Measurements from ENCODE around the gene ZMYND8.
"Not testable (repeated sequence)": the region's sequence is repeated elsewhere in the genome, so short reads cannot be mapped to it uniquely, and the experiment has no call there.

Gene ZMYND8

DNA sequence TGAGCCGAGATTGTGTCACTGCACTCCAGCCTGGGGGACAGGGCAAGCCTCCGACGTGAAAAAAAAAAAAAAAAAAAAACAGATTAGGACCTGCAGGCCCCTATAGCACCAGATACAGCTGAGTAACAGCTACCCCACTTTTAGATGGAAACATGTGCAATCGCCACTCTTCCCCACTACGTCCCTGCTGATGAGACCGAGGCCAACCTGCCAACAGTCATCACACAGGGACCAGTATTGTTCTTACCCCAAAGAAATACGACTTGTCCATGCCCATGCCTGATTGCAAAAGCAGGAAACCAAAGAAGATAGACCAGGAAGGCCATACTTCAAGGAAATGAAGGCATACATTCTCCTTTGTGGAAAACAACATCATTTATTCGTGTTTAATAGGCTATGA, 45.8 kb downstream of the ZMYND8 start:
- DNase-seq (ENCODE audit: low spot score): no peak

DNA sequence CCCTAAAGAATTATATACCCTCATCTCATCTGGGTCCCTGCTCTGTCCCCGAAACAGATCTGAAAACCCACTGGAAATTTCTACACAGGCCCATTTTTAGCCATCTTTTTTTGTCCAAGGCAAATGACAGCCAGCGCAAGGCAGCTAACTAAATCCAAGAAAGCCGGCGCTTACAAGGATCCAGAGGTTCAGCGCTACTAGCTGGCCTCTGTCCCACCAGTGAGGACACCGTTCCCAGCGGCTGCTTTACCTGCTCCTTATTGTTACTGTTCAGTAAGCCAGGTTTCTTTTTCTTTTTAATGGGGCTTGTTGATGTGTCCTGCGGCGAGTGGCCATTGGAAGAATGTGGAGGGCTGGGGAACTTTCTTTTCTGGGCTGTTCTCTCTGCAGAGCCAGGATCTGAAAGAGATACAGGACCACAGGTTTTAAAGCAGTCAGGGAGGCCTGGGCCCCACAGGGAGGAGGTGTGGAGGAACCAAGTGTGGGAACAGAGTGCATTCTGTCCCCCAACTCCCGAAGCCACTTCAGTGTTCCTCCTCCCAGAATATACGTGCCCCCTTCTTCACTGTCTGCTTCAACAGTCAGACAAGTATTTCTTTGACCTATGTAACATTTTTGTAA, 46.6 kb downstream of the ZMYND8 start:
- no peak for DNase-seq (ENCODE audit: low spot score)

DNA sequence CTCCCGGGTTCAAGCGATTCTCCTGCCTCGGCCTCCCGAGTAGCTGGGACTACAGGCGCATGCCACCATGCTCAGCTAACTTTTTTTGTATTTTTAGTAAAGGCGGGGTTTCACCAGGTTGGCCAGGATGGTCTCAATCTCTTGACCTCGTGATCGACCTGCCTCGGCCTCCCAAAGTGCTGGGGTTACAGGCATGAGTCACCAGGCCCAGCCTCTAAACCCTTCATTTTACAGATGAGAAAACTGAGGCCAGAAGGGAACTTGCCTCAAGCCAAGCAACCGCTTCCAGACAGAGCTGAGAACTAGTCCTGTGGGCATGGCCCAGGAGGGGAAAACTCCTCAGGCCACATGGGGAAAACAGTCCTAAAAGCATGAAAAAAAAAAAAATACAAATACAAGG, 47.1 kb downstream of the ZMYND8 start:
- no peak for DNase-seq (ENCODE audit: low spot score)

DNA sequence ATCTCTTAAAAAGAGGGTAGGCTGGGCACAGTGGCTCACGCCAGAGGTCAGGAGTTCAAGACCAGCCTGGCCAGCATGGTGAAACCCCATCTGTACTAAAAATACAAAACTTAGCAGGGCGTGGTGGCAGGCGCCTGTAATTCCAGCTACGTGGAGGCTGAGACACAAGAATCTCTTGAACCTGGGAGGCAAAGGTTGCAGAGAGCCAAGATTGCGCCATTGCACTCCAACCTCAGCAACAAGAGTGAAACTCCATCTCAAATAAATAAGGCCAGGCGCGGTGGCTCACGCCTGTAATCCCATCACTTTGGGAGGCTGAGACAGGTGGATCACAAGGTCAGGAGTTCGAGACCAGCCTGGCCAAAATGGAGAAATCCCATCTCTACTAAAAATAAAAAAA, 48.9 kb downstream of the ZMYND8 start:
- DNase-seq (ENCODE audit: low spot score): not testable (repeated sequence)

DNA sequence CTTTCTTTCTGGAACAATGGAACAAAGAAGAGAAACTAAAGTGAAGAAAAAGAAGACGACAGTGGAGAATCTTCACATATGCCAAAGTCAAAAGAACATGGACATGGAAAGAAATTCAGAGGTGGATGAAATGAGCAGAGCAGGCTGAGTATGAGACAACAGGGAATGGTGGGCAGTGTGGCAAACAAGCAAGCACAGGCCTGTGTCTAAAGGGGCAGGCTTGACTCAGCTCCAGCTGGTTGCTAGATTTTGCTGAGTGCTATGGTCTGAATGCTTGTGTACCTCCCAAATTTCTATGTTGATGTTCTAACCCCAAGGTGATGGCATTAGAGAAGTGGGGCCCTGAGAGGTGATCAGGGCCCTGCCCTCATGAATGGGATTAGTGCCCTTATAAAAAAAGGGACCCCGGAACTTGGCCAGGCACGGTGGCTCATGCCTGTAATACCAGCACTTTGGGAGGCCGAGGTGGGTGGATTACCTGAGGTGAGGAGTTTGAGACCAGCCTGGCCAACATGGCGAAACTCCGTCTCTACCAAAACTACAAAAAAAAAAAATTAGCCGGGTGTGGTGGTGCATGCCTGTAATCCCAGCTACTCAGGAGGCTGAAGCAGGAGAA, 49.6 kb downstream of the ZMYND8 start:
- no peak for DNase-seq (ENCODE audit: low spot score)

DNA sequence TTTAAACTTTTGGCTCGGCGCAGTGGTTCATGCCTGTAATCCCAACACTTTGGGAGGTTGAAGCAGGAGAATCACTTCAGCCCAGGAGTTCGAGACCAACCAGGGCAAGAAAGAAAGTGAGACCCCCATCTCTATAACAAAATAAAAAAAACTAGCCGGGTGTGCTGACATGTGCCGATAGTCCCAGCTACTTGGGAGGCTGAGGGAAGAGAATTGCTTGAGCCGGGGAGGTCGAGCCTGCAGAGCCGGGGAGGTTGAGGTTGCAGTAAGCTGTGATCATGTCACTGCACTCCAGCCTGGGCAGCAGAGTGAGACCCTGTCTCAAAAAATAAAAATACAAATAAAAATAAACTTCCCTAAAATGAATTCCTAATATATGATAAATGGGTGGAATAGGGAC, 50.4 kb downstream of the ZMYND8 start:
- no peak for DNase-seq (ENCODE audit: low spot score)

DNA sequence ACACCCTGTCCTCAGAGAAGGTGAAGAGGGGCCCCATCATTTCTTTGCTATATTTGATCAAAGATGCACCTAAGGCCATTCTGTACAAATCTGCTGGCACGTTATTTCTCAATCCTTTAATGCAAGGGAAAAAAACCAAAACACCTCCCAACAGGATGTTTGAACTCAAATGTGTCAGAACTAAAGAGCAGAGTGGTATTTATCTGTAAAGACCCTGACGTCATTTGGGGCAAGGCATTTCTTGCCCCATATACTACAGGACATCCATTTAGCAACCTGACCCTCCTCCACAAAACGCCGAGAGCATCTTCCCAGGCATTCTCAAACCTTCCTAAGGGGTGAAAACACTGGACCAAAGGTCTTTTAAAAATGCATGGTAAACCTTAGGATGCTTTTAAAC, 50.8 kb downstream of the ZMYND8 start:
- DNase-seq (ENCODE audit: low spot score): no peak

DNA sequence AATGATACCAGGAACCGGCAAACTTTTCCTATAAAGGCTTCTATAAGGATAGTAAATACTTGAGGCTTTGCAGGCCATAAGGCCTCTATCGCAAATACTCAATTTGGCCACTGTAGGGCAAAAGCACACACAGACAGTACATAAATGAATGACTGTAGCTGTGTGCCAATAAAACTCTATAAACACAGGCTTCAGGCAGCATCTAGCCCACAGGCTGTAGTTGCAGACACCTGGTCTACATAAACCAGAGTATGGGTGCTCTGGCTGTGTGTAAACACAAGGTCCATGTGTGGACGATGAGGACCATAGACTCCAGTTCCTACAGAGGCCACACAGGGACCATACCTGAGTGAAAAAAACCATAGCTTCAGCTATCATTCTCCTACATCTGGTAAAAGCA, 52.2 kb downstream of the ZMYND8 start:
- no peak for DNase-seq (ENCODE audit: low spot score)

DNA sequence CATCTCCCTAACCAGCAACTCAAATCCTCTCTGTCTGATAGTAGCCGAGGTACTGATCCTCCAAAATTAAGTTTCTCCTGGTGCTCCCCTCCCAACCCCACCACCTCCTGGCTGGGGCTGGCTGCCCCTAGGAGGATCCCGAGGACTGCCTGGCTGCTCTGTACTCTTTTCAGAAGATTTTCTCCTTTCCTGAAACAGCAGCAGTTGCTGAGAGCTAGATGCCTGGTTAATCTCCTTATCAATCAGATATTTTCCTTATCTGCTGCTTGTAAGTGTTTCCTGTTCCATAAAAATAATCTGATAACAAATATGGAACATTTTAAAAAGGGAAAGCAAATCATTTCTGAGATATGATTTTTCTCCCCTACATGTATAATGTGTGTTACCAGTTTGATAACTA, 52.8 kb downstream of the ZMYND8 start:
- DNase-seq (ENCODE audit: low spot score): no peak

DNA sequence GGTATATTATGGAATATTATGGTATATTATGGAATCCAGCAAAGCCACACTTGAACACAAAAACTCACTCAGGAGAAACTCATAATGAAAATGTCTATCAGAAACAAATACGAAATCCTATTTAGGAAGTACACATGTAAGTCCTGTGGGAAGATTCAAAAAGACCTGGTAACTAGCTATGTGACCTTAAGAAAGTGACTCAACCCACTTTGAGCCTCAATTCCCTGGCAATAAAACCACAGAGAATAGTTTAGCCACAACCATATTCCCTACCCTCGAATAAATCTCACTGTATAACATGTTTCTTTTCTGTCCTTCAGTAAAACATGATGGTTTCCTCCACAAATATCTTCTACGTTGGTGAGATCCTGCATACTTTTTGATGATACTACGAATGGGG, 56.4 kb downstream of the ZMYND8 start:
- DNase-seq (ENCODE audit: low spot score): no peak

DNA sequence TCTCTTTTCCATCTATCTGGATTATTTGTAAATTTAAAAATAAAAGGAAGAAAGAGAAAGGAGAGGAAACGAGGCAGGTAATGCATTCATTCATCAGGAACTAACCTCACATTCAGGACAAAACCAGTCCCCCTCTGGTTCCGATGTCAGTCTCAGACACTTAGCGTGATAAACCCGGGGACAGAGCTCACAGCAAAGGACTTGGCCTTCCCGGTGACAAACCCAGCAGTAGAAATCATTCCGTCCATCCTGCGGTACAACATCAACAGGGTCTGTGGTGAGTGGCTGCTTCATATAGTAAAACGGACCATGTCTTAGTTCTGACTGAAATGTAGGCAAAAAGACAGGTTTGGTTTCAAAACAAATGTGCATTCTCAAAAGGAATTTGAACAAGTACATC, 57.9 kb downstream of the ZMYND8 start:
- no peak for DNase-seq (ENCODE audit: low spot score)

DNA sequence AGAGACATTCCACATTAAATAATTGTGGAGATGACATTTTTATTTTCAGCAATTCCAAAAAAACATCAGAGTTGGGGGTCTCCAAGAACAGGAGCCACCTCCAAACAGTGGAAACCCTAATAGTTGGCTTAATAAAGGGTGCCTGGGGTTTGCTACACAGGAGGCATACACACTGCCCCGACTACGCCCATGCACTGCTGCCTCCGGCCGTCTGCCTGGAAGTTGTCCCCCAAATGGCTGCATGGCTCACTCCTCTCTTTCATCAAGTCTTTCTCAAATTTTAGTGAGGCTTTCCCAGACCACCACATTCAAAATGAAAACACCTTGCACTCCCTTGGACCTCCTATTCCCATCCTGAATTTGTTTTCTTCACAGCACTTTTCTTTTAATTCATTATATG, 58.8 kb downstream of the ZMYND8 start:
- DNase-seq (ENCODE audit: low spot score): no peak

DNA sequence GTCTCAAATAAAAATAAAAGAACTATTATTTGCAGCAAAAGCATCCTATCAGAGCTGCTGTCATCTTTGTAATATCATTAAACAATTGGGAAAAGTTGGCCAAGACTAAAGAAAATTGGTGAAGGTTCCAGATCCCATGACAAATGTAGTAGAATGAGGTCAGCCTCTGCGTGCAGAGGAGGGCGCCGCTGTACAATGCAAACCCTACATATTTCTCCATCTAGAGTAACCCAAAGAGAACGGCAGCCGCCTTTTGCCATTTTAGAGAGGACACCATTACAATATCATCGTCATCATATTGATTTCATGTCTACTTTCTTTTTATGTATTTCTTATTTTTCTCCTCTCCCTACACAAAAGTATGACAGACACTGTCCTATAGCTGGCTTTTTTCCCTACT, 59.5 kb downstream of the ZMYND8 start:
- DNase-seq (ENCODE audit: low spot score): no peak

DNA sequence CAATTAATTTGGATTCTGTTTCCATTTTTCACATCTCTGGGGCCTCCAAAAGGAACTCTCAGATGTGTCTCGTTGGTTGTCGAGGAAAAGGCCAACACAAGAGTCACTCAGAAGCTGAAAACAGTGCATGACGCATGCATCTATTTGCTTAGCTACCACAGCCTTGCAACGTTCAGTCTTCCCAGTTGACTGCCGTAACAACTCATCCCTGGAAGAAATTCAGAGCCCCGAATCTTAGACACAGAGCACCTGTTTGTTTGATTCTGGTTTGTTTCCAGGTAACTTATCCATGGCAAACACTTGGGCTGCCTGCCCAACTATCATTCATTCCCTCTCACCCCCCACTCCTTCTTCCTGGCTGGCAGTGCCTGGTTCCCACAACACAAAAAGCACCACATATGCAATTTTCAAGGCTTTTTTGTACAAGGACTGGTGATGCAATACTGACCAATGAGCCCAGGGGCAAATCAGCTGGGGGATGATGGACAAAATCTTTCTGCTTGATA, 60.5 kb downstream of the ZMYND8 start:
- DNase-seq (ENCODE audit: low spot score): no peak

DNA sequence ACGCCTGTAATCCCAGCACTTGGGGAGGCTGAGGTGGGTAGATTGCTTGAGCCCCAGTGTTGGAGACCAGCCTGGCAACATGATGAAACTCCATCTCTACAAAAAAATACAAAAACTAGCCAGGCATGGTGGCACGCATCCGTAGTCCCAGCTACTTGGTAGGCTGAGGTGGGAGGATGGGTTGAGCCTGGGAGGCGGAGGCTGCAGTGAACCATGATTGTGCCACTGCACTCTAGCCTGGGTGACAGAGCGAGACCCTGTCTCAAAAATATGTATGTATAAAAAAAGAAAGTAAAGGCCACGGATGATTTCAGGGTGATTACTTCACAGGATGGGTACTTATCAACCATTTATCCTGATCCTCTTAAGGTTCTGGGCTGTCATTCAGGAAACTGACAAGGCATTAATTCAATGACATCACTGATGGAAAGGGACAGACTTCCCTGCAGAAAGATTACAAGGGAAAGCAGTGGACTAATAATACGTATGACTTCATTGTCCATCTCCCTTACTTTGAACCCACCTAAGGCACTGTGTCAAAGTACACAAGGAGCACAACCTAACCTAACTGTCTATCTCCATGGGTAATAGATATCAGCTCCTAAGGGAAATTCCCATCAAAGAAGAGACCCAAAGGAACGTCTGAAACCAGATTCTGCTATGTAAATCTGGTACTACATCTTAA, 61.2 kb downstream of the ZMYND8 start:
- no peak for DNase-seq (ENCODE audit: low spot score)

DNA sequence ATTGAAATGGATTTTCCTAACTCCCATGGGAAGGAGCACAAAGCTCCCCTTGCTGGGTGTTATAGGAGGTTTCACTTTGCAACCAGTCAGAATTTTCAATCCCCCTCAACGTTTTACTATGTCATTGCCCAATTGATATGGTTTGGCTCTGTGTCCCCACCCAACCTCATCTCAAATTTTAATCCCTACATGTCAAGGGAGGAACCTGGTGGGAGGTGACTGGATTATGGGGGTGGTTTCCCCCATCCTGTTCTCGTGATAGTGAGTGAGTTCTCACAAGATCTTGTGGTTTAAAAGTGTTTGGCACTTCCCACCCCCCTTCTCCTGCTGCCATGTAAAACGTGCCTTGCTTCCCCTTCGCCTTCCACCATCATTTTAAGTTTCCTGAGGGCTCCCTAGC, 62.9 kb downstream of the ZMYND8 start:
- DNase-seq (ENCODE audit: low spot score): no peak

DNA sequence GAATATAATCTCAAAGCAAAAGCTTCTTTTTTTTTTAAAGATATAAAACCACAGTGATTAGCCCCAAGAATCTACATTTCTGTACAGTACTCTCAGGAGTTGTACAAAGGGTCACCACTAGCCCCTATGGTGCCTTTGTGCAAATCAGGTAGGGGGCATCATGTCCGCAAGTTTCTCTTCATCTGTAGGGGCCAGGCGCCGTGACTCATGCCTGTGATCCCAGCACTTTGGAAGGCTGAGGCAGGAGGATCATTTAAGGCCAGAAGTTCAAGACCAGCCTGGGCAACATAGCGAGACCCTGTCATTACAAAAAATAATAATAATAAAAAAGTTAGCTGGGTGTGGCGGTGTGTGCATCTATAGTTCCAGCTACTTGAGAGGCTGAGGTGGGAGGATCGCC, 63.9 kb downstream of the ZMYND8 start:
- DNase-seq (ENCODE audit: low spot score): no peak

DNA sequence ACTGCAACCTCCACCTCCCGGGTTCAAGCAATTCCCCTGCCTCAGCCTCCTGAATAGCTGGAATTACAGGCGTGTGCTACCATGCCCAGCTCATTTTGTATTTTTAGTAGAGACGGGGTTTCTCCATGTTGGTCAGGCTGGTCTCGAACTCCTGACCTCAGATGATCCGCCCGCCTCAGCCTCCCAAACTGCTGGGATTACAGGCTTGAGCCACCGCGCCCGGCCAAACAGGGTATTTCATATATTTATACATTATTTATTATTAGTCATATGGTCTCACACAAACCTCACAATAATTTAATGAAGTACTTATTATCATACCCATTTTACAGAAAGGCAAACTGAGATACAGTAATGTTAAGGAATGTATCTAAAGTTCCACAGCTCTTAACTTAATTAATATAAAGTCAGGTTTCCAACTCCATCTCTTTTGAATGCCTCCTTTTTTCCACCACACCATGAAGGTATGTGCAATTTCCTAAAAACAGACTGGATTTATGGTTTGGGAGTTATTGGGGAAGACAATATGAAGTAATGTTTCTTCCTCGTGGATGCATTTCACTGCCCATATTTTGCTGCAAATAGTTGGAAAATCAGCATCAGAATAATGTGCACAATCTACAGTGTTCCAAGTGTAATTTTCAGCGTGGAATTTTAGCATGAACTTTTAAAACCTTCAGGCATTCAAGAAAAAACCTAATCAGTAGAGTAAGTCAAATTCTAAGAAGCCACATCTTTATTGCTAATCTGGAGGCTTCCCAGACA, 65.7 kb downstream of the ZMYND8 start:
- DNase-seq (ENCODE audit: low spot score): no peak

DNA sequence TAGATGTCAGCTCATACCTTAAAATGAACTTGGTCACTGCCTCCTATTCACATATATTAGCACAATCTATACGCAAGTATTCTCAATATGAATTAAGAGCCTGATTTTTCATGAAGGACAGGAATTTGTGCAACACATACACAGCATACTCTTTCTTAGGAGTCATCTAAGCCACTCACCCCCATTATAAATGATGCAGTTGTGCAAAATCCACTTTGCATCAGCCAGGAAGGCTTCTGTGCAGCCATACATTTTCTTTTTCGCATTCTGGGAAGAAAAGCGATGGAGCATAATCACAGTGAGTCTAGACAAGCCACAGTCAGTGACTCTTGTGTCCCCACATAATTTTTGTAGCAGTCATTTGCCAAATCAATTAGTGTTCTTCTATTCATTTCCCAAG, 66.5 kb downstream of the ZMYND8 start:
- no peak for DNase-seq (ENCODE audit: low spot score)

DNA sequence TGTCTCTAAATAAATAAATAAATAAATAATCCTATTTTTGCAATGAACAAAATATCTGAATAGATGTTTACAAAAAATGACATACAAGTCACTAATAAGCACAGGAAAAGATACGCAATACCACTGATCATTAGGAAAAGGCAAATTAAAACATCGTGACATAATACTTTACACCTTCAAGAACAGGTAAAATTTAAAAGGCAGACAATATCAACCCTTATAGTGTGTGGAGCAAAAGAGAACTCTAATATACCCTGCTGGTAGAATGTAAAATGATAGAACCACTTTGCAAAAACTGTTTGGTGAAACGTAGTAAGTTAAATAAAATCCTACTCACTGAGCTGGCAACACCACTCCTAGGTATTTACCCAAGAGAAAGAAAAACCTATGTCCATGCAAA, 67.4 kb downstream of the ZMYND8 start:
- no peak for DNase-seq (ENCODE audit: low spot score)

DNA sequence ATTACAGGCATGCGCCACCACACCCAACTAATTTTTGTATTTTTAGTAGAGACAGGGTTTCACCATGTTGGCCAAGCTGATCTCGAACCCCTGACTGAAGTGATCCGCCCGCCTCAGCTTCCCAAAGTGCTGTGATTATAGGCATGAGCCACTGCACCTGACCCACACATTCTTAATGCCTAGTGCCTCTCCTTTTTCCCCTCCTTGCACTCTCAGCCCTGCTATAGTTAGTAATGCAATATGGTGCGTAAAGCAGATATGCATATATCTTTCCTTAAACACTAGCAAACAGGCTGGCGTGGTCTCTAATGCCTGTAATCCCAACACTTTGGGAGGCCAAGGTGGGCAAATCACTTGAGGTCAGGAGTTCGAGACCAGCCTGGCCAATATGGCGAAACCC, 68.0 kb downstream of the ZMYND8 start:
- not testable (repeated sequence) for DNase-seq (ENCODE audit: low spot score)

DNA sequence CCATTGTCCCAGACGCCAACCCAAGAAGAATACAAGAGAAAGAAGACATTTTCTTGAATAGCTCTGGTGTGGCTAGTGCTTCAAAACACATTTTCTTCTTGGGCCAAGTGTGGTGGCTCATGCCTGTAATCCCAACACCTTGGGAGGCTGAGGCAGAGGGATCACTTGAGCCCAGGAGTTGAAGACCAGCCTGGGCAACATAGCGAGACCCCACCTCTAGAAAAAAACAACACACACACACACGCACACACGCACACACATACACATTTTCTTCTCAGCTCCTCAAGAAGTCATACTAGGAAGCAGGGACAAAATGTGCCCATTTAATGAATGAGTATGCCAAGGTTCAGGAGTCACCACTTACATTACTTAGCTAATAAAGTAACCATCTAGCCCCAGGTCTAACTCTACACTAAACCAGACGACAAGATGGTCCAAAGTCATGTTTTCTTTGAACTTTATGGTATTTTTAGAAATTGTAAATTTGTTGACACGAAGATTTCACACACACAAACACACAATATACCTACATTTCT, 68.8 kb downstream of the ZMYND8 start:
- no peak for DNase-seq (ENCODE audit: low spot score)

DNA sequence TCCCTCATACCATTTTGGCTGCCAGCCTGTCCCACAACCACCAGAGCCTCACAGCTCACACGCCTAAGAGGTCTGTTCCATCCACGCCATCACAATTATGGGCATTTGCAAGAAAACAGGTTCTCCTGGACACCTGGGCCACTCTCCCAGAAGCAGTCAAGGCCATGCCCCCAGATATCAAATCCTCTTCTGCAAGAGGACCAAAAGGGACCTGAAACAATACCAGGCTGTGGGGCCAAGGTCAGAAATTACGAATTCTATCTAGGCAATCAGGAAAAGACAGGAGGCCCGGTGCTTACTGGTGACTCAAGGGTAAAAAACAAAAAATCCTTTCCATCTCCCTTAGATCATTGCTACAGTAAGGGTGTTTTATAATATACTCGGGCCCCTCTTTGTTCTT, 69.8 kb downstream of the ZMYND8 start:
- no peak for DNase-seq (ENCODE audit: low spot score)
